Ecto neural progenitor cell (in vitro differentiated cells): ENCODE measurements around the gene PRCC.
"Not testable (repeated sequence)": the region's sequence is repeated elsewhere in the genome, so short reads cannot be mapped to it uniquely, and the experiment has no call there.

Experiments used
- DNase-seq: peaks from one replicate; pipeline ENCODE4 v3.0.0-alpha.2; 2018; ENCODE audit warnings: low spot score

The PRCC gene

DNA sequence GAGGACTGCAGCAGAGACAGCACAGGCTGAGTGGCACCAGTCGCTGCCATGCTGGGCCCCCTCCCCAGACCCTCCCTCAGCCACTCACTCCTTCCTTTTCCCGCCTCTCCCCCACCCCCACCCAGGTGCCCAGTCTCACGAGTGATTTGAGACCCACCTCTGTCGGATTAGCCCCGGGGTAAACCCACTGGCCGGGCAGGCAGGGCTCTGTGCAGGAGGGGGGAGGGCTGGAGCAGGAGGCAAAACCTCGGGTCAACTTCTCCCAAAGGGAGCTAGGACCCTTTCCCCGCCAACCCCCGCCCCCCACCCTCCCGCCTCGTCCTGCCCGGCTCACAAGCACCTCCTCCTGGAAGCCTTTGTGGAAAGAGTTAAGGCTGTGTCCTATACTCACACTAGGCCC, 23.0 kb upstream of the PRCC start:
- no peak for DNase-seq

GRCh38 chr1:156744786-156745419, 22.4 kb upstream of the PRCC start:
- no peak for DNase-seq

DNA sequence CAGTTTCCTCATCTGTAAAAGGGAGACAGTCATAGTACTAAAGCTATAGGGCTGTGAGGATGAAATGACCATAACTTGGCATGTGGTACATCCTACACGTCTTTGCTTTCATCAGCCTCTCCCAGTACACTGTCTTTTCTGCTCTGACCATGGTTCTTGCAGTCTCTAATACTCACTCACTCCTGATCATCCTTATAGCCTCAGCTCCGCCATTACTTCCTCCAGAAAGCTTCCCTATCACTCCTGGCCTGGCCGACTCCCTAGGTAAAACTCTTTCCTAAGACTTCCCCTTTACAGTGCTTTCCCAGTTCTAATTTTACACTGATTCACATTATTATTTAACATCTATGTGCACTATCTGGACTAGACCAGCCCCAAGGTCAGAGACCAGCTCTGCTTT, 21.5 kb upstream of the PRCC start:
- no peak for DNase-seq

- DNase-seq = no peak
Measured at GRCh38 chr1:156746406-156746727, 21.0 kb upstream of the PRCC start.

DNA sequence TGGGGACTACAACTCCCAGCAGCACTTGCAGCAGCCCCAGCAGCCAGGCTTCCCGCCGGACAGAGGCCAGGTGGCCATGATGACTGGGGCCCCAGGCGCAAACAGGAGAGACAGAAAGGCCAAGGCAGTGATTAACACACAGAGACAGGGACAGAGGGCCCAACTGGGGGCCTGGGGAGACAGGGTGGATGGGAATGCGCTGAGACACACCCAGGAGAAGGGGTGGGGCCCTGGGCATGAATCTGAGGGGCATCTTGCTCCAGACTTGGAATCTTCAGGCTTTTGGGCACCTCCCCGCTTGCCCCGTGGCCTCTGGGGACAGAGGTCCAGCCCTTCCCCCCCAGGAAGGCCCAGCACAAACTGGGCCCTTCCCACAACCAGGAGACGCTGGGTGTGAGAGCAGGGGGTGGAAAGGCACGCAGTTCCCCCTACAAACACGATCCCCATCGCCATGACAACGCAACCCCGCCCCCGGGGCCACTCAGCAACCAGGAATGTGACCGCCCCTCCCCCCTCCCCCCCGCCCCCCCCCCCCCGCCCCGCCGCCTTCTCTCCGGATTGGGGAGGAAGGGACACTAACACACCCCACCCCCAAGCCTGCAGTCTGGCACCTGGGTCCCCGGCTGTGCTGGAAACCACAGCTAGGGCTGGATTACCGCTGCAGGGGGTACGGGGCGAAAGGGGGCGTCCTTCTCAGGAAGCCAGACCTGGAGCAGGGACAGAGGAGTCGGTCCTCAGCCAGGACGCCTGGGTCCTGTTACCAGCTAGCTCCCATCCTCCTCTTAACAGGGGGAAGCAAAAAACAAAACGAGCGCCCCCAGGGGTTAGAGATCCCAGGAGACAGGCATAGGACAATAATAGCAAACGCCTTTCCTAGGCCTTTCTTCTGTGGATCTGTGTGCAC, 20.4 kb upstream of the PRCC start:
- DNase-seq = peak; percentile 94

GRCh38 chr1:156747742-156748669, 19.3 kb upstream of the PRCC start:
- DNase-seq = no peak

- DNase-seq = no peak
Measured at GRCh38 chr1:156748670-156749418, 18.5 kb upstream of the PRCC start.

DNA sequence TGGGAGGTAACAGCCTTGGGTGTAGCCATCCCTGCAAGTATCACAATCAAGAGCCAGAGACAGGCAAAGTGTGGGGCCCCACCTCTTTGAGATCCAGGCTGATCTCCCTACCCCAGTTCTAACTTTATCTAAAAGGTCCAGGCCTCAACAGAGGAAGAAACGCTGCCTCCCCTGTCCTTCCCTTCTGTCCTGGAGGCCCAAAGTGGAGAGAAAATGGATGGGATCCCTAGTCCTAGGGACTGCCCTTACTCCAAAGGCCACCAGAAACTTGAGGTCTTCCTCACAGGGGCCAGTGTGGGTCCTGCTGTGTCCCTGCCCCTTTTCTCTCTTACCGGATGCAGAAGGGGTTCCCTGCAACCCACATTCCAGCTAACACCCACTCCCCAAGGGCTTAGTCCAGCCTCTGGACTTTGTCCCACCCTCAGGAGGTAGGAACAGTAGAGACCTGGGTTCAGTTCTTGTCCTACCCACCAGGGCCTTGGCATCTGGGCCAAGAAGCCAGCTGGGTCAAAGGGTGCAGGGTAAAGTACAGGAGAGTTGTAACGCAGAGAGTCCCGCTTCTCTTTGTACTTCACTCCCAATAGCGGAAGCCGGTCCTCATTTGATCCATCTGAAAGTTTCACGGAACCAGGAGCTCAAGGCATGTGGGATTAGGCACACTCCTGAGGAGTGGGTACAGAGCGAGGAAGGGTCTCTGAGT, 17.8 kb upstream of the PRCC start:
- DNase-seq = no peak

DNA sequence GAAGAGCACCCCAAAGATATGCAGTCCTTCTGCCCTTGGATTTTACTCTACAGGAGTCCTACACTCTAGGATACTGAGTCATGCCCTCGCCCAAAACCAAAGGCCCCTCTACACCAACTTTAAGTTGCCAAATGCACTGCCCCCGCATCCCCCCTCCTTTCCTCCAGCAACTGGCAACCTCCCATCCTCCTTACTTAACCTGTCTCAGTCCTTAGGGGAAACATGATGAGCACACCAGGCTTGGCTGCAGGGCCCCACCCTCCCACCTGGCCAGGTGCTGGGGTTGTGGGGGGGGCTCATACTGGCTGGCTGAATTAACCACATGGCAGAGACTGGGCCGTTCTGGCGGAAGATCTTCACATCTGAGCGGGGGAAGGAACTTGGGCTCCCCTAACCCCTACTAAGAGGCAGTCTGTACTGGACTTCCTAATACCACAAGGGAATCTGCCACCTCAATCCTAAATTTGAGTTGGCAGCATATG, 17.1 kb upstream of the PRCC start:
- no peak for DNase-seq

DNA sequence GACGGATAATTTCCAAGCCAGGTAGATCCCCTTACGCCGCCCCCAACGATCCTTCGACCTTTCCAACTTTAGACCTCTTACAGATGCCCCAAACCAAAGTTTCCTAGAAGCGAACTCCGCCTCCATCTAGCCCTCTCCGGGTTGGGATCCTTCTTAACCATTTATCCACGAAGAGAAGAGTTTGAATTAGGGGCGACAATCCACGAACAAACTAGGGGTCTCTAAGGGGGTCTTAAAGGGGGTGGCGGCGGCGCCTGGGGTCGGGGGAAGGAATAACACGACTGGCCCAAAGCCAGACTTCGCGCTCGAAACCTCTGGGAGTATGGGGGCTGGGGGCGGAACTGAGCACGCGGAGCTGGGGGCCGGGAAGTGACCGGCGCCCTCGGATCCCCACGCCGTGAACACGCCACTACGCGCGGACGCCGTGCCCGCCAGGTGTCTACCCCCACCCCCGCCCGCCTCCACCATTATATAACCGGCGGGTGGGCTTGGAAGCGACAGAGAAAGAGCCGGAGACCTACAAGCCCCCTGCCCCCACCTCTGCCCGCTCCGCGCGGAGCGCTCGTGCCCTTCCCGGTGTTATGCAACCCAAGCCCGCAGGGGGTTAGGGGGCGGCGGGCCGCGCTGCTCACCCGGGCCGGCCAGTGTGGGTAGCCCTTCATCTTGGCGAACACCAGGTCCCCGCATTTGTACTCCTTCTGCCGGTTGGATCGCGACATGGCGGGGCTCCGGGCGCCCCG, 16.5 kb upstream of the PRCC start:
- peak; percentile 77 for DNase-seq

DNA sequence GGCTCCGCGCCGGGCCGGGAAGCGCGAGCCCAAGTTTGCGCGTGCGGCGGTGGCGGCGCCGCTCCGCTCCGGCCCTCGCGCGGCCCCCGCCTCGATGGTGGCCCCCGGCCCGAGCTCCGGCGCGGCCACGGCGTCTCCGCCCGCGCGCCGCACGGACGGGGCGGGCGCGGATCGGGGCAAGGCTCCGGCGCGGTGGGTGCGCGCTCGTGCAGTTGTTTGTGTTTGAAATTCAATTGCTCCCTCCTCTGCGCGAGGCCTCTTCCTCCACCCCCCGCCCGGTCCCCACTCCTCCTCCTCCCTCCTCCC, 15.9 kb upstream of the PRCC start, which contains the start of gene HDGF:
Gene HDGF, minus strand, starts transcription at position 225 of the 306 bp plus-strand sequence. CDS start 246 bp downstream, outside the sequence.
- DNase-seq = no peak

GRCh38 chr1:156751757-156752481, 15.4 kb upstream of the PRCC start:
- DNase-seq = peak; percentile 97

DNA sequence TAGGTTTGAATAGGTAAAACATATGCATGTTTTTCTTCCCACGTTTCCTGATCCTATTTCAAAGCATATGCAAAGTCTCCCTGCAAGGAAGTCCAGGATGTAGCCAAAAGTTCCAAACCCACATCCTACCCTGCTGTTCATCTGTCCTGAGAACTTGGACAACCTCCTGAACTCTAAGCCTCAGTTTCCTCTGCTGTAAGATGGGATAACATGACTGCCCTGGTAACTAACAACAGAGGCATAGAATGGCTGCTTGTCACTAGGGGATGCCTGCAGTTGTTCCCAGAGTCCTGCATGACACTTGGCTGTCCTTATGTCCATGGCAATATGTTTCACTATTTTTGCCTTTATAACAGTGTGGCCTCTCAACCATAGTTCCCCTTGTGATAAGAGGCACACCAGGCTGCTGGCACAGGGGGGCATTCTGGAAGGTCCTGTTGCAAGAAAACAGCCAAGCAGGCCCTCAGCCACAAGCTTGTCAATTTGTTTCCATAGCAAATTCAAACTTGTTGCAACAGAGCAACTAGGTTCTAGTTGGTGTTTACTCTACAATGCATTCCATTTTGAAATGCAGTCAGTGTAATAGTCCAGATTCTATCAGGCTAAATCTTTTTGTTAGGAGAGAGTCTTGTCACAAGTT, 14.4 kb upstream of the PRCC start:
- no peak for DNase-seq

DNA sequence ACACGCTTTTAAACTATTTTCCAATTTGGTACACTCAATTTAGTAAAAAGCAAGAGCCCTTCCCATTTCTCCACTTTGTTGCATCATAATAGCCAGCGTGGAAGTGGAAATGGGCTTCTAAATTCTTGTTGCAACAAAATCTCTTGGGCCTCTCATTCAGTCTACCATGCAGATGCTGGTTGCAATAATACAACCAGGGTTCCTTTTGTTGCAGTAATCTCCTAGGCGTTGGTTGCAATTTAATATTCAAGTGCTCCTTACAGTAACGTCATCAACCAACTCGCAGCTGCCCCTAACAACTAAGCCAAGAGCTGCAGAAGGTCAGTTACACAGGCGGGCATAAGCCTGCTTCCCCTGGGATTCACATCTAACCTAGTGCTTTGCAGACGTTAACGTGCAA, 13.1 kb upstream of the PRCC start:
- DNase-seq = no peak

GRCh38 chr1:156755527-156755950, 11.8 kb upstream of the PRCC start:
- DNase-seq = no peak

- no peak for DNase-seq
Measured at GRCh38 chr1:156756355-156756754, 11.0 kb upstream of the PRCC start.

DNA sequence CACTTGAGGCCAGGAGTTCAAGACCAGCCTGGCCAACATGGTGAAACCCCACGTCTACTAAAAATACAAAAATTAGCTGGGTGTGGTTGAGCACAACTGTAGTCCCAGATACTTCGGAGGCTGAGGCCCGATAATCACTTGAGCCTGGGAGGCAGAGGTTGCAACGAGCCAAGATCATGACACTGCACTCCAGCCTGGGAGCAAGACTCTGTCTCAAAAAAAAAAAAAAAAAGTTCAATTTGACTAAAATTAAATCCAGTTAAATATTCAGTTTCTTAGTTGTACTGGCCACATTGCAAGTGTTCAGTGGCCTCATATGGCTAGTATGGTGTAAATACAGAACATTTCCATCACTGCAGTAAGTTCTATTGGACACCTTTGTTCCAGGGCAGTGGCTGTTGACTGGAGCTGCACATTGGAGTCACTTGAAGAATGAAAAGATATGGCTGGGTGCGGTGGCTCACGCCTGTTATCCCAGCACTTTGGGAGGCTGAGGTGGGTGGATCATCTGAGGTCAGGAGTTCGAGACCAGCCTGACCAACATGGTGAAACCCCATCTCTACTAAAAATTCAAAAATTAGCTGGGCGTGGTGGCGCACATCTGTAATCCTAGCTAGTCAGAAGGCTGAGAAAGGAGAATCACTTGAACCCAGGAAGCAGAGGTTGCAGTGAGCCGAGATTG, 9.6 kb upstream of the PRCC start:
- DNase-seq = not testable (repeated sequence)

GRCh38 chr1:156760092-156760795, 7.1 kb upstream of the PRCC start:
- DNase-seq = no peak
